ENCODE measurements around the gene PRDX2.

Gene PRDX2

DNA sequence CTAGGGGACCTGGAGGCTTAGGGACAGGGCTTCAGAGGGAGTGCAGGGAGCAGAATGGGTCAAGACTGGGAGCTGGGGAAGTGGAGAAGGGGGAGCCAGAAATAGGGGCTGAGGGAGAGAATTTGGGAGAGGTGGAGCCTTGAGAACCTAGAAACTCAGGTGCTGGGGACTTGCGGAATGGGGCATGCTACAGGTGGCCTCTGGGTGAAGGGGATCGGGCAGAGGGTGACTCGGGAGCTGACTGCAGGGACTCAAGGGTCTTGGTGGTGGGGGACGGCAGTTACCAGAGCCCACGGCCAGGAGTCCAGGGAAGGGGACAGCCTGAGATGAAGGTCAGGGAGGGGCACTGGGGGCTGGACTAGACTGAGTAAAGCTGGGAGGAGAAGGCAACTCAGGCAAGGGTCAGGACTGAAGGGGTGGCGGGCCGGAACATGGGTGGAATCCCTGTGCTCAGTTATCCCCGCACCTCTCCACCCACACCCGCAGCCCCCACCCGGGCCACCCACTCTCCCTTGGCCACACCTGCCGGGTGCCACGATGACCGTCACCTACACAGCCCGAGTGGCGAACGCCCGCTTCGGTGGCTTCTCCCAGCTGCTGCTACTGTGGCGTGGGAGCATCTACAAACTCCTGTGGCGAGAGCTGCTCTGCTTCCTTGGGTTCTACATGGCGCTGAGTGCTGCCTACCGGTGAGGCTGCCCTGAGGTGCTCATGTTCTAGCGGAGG lies 49.4 kb downstream of the PRDX2 start:
- no peak for DNase-seq (ENCODE audit: low read depth)

DNA sequence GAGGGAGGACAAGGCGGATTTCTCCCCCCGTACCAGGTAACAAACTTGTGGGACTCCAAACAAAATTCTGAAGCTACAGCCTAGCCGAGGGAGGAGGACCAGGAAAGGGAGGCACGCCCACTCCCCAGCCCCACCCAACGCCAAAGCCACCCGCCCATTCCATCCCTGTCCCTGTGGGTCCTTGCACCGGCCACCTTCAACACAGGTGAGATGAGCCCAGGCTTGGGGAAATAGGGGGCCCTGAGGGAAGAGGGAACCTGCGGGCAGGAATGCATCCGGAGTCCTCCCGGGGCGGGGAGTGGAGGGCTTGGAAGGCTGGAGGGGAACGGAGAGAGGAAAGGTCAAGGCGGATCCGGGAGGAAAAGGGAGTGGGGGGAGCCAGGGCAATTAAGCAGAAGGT lies 50.0 kb downstream of the PRDX2 start, which contains the start of gene BEST2:
BEST2 (plus strand) TSS at position 157 of the 400 bp plus-strand sequence. CDS start 802 bp downstream, outside the sequence.
- DNase-seq (ENCODE audit: low read depth) = no peak

GRCh38 chr19:12750851-12751250 lies 50.7 kb downstream of the PRDX2 start:
- no peak for DNase-seq (ENCODE audit: low read depth)

GRCh38 chr19:12749938-12750521 lies 51.6 kb downstream of the PRDX2 start:
- DNase-seq (ENCODE audit: low read depth) = no peak

DNA sequence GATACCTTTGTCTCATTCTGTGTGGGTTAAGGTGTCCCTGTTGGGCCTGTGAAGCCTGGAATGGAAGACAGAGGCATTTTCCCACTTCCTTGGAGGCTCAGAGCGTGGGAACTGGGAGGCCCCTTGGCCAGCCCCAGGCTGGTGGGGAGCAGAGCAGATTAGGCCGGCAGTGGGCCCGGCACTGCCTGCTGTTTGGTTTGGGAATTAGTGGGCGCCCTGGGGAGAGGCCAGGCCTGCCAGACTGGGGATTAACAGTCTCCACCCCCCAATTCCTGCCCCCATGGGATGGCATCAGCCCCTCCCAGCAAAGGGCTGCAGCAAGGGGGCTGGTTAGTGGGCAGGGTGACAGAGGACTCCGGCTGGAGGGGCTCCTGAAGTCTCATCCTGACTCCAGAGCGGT lies 53.1 kb downstream of the PRDX2 start:
- no peak for DNase-seq (ENCODE audit: low read depth)

Measured in stimulated activated CD8-positive, alpha-beta memory T cell treated with anti-CD3 and anti-CD28 coated beads, Interleukin-15, amount 100 ng/mL, for 1 hour (primary cell).